ENCODE measurements around the gene SLC35G3.

- TF ChIP-seq CTCF (IDR thresholded peaks at IDR 0.05) (no peak), POLR2A (IDR thresholded peaks at IDR 0.05) (no peak)
Measured at GRCh38 chr17:35235917-35236316, 41.7 kb upstream of the SLC35G3 start.
